AG09319 (cell line): ENCODE measurements around the gene ACSS1.

Experiments used
- DNase-seq: peaks from one replicate; pipeline ENCODE4 v3.0.0-alpha.2; 2010; ENCODE audit warnings: low read depth; ENCODE audit errors: extremely low read depth
- TF ChIP-seq, protein P1 (sequence below): IDR thresholded peaks from 2 replicates; pipeline ENCODE4 v1.5.1; 2011; ENCODE audit warnings: low read depth, mild to moderate bottlenecking, inconsistent platforms, low read length, moderate library complexity

Gene ACSS1

DNA sequence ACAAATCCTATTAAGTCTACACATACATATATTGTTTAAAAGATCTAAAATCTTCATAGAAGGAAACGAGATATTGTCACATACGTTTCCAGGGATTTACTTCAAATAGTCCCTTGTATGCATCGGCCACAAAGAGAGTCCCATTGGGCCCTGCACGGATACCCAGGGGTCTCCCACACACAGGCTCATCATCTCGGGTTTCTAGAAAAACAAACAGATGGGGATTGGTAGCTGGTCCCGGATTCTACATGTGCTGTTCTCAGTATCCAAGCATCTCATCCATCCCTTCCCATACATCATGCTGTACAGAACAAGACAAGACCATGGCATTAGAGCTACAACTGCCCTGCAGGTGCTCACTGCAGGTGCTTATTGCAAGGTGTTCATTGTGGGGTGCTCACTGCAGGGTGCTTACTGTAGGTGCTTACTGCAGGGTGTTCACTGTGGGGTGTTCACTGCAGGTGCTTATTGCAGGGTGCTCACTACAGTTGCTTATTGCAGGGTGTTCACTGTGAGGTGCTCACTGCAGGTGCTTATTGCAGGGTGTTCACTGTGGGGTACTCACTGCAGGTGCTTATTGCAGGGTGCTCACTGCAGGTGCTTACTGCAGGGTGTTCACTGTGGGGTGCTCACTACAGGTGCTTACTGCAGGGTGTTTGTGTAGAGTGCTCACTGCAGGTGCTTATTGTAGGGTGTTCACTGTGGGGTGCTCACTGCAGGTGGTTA is 86.4 kb downstream of the ACSS1 start:
- TF ChIP-seq, protein P1, sequence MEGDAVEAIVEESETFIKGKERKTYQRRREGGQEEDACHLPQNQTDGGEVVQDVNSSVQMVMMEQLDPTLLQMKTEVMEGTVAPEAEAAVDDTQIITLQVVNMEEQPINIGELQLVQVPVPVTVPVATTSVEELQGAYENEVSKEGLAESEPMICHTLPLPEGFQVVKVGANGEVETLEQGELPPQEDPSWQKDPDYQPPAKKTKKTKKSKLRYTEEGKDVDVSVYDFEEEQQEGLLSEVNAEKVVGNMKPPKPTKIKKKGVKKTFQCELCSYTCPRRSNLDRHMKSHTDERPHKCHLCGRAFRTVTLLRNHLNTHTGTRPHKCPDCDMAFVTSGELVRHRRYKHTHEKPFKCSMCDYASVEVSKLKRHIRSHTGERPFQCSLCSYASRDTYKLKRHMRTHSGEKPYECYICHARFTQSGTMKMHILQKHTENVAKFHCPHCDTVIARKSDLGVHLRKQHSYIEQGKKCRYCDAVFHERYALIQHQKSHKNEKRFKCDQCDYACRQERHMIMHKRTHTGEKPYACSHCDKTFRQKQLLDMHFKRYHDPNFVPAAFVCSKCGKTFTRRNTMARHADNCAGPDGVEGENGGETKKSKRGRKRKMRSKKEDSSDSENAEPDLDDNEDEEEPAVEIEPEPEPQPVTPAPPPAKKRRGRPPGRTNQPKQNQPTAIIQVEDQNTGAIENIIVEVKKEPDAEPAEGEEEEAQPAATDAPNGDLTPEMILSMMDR, result no peak
- DNase-seq, result no peak

DNA sequence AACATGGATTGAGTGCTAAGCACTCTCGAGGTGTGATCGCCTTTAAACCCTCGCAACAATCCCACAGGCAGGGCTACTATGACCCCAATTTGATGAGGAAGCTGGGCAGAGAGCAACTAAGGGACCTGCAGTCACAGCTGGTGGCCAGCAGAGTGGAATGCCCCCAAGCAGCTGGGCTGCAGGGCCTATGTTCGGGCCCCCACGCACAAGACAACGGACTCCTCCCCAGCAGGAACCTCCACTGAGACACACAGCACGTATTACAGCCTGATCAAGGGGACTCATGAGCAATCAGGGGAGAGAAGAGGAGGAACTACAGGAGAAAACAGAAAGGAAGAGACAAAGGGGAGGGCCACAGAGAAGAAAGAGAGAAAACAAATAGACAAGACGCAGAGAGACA is 87.2 kb downstream of the ACSS1 start:
- DNase-seq, result no peak
- TF ChIP-seq, protein P1, result no peak

DNA sequence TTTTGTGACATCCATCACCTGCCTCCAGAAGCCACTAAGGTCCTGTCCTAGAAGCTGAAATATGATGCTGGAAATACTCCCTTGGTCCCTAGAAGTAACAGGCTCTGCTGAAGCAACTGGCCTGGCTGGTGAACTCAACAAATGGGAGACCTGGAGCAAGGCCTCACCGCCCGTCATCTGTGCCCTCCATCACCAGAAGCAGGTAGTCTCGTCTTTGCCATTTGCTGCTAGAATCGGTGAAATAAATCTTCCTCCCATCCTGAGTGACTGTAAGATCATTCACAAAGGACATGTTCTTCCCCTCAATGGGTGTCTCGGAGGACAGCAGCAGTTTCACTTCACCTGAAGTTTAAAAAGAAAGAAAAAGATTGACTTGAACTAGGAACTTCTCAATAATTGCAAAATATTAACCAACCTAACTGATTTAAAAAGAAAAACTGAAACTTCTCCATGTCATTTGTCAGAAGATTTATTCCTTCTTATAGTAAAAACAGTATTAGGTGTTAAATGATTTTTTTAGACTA is 87.8 kb downstream of the ACSS1 start:
- TF ChIP-seq, protein P1, result no peak
- DNase-seq, result no peak

DNA sequence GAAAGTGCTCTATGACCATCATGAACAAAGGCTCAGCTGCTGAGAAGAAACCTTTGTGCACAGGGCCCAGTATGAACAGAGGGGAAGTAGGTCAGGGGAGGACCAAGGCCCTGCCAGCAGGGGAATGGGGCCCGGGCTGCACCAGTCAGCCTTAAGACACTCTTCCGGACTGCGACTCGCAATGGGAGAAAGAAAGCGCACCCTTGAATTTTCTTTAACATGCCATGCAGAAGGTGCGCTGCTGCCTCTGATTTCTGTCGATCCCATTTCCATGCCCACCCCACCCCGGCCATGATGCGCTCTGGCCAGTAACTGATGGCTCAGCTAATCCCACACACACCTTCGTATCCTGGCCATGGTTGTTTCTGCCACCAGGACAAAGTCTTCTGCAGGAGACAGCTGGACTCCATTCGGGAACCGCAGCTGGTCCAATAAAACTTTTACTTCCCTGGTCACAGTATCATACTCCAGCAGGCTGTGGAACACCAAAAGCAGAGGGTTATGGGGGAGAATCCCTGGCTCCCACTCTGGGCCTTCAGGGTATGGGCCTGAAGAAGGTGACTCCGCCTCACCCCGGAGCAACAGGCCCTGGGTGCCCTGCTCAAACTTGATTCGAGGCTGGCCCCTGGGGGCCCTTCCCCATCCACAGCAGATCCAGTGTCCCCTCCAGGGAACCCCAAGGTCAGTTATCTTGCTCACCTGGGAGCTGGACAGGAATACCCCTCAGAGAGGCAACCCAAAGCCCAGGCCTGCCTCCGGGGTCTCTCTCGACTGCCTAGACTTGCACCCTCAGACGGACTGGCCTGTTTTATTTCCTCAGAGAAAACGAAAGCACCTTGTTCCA is 88.5 kb downstream of the ACSS1 start:
- no peak for DNase-seq
- TF ChIP-seq, protein P1, result no peak

DNA sequence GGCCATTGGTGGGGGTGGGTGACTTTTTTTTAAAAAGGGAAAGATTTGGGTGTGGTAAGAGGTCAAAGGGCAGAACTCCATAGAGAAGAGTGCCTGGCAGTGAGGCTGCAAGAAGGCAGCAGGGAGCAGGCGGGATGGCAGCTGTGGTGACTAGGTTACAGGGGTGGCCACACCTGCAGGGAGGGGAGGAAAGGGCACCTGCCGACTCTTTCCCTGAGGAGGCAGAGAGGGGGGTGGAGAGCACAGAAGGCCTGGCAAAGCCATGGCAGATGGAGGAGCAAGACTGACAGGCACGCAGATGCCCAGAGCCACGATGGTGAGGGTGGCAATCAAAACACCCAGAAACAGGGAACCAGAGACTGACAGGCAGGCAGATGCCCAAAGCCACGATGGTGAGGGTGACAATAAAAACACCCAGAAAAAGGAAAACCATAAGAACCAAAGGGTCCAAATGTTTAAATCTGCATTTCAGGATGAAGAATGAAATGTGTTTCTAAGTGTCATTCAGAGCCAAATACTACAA is 89.6 kb downstream of the ACSS1 start:
- DNase-seq, result no peak
- TF ChIP-seq, protein P1, result no peak

DNA sequence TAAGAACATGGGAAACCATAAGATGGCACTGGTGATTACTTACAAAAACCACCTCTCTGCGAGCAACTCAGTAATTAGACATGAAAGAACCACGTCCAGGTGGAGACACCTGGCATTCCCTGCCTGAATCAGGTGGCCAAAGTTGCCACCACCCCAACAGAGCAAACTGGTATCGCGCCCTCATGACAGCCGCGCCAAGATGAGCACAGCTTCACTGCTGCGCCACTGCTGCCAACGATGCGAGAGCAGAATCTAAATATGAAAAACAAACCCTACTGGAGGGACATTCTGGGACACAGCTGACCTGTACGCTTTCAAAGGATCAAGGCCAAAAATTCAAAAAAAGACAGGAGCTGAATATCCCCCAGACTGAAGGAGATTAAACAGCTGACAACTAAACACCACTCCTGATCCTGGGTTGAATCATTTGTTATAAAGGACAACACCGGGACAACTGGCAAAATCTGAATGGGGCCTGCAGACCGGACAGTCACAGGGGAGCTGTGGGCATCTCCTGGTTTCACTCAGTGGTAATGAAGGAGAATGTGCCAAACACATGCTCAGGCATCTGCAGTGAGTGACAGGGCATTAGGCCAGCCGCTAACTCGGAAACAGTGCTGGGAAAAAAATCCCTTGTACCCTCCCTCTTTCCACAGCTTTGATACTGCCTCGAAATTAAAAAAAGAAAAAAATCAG is 91.5 kb downstream of the ACSS1 start:
- DNase-seq, result no peak
- TF ChIP-seq, protein P1, result no peak
